CD14-positive monocyte (primary cell): ENCODE data around the gene PTGES3L. TPM values are rescaled to one million over a fixed set of nuclear protein-coding genes. Genes with fewer than 3 reads are reported as not detected.
A peak's percentile ranks its signal among the peaks of the same experiment; 100 is the strongest.

Experiments used
- DNase-seq, 3 donors: peaks; one replicate each; pipeline ENCODE4 v3.0.0-alpha.2; 2011 to 2022
- H2AFZ ChIP-seq: 2 replicates; pipeline ENCODE4 v1.6.0; 2012; ENCODE audit warnings: mild to moderate bottlenecking, low read depth, low read length, inconsistent platforms; ENCODE audit not compliant: insufficient read depth, poor library complexity, severe bottlenecking
- H3K27ac ChIP-seq, 2 donors: 1 replicate in 1 of 2; 2 replicates in 1 of 2; pipeline ENCODE4 v1.5.1; 2012 to 2013; ENCODE audit warnings: low read length in 2 of 2, control low read depth in 1 of 2, inconsistent platforms in 1 of 2, low read depth in 1 of 2, mild to moderate bottlenecking in 1 of 2
- H3K27me3 ChIP-seq, 2 donors: one replicate each; pipeline versions ENCODE4 v1.6.0 to v1.6.1; 2011 to 2013; ENCODE audit warnings: low read length in 2 of 2; ENCODE audit not compliant: control insufficient read depth in 2 of 2, insufficient read depth in 2 of 2
- H3K36me3 ChIP-seq, 2 donors: replicated peaks in 1 of 2; 1 replicate in 1 of 2; 2 replicates in 1 of 2; pipeline versions ENCODE4 v1.5.1 to v1.6.1; 2012 to 2013; ENCODE audit warnings: low read length in 2 of 2, control low read depth in 1 of 2, inconsistent platforms in 1 of 2, mild to moderate bottlenecking in 1 of 2; ENCODE audit not compliant: insufficient read depth in 2 of 2, control insufficient read depth in 1 of 2
- H3K4me1 ChIP-seq, 2 donors: 1 replicate in 1 of 2; 2 replicates in 1 of 2; pipeline versions ENCODE4 v1.5.1 to v1.6.1; 2012 to 2013; ENCODE audit warnings: low read length in 2 of 2, control low read depth in 1 of 2, inconsistent platforms in 1 of 2, mild to moderate bottlenecking in 1 of 2, moderate library complexity in 1 of 2; ENCODE audit not compliant: insufficient read depth in 2 of 2, control insufficient read depth in 1 of 2
- H3K4me2 ChIP-seq: replicated peaks from 2 replicates; pipeline ENCODE3; 2012; ENCODE audit warnings: low read length, moderate library complexity, mild to moderate bottlenecking; ENCODE audit not compliant: poor library complexity, severe bottlenecking; ENCODE audit errors: extremely low read depth
- H3K4me3 ChIP-seq, 3 experiments: fragments of 200-600 bp in 1 of 3; sonication (generic) in 1 of 3; replicated peaks in 1 of 3; 1 replicate in 2 of 3; 2 replicates in 1 of 3; pipeline ENCODE4 v1.5.1; 2011 to 2013; ENCODE audit warnings: low read length in 3 of 3, mild to moderate bottlenecking in 3 of 3, control low read depth in 2 of 3, low read depth in 2 of 3, inconsistent platforms in 1 of 3, moderate library complexity in 1 of 3
- H3K79me2 ChIP-seq: 2 replicates; pipeline ENCODE4 v1.6.0; 2012; ENCODE audit warnings: mild to moderate bottlenecking, control low read depth, inconsistent platforms, low read length, moderate library complexity; ENCODE audit not compliant: insufficient read depth
- H3K9ac ChIP-seq: 2 replicates; pipeline ENCODE4 v1.6.0; 2017; ENCODE audit warnings: low read length, mild to moderate bottlenecking; ENCODE audit not compliant: insufficient read depth, poor library complexity, severe bottlenecking
- H3K9me3 ChIP-seq, 2 donors: replicated peaks in 1 of 2; 1 replicate in 1 of 2; 2 replicates in 1 of 2; pipeline versions ENCODE4 v1.5.1 to v1.6.1; 2012 to 2013; ENCODE audit warnings: low read length in 2 of 2, control low read depth in 1 of 2; ENCODE audit not compliant: control insufficient read depth in 1 of 2, insufficient read depth in 1 of 2
- H4K20me1 ChIP-seq: 2 replicates; pipeline ENCODE4 v1.6.0; 2012; ENCODE audit warnings: mild to moderate bottlenecking, low read length, control low read depth, moderate library complexity; ENCODE audit not compliant: insufficient read depth
- H3K27ac Mint-ChIP-seq, 7 donors: one replicate each; pipeline ENCODE4 v1.8.0; 2020; ENCODE audit warnings: mild to moderate bottlenecking in 7 of 7, mixed read lengths in 7 of 7, moderate library complexity in 6 of 7, inconsistent platforms in 2 of 7
- H3K27me3 Mint-ChIP-seq, 3 donors: one replicate each; pipeline ENCODE4 v1.8.0; 2021 to 2022; ENCODE audit warnings: low read depth in 3 of 3, mild to moderate bottlenecking in 3 of 3, mixed read lengths in 3 of 3, moderate library complexity in 3 of 3, inconsistent platforms in 1 of 3
- H3K36me3 Mint-ChIP-seq, 2 donors: one replicate each; pipeline ENCODE4 v1.8.0; 2020; ENCODE audit warnings: mixed read lengths in 2 of 2, inconsistent platforms in 1 of 2, mild to moderate bottlenecking in 1 of 2
- H3K4me1 Mint-ChIP-seq: one replicate; pipeline ENCODE4 v1.8.0; 2020; ENCODE audit warnings: mild to moderate bottlenecking, mixed read lengths
- H3K4me3 Mint-ChIP-seq, 2 donors: one replicate each; pipeline ENCODE4 v1.8.0; 2020; ENCODE audit warnings: mild to moderate bottlenecking in 2 of 2, mixed read lengths in 2 of 2, moderate library complexity in 1 of 2
- H3K9me3 Mint-ChIP-seq, 7 donors: one replicate each; pipeline ENCODE4 v1.8.0; 2020 to 2022; ENCODE audit warnings: mixed read lengths in 7 of 7, mild to moderate bottlenecking in 6 of 7, moderate library complexity in 6 of 7, inconsistent platforms in 2 of 7
- WGBS: methylation state at CpG from one replicate; pipeline ENCODE4 v1.1.5; 2013; ENCODE audit warnings: missing lambda C conversion rate; ENCODE audit not compliant: insufficient coverage; 5-methylcytosine and 5-hydroxymethylcytosine counted together
- intact Hi-C, 2 donors: fragments of 100-400 bp; cut with micrococcal nuclease; formaldehyde crosslinking; loops; one replicate each; pipeline versions ENCODE4 v1.15.0 to v1.15.1; 2023
- polyA plus RNA-seq, 3 donors: library from polyadenylated mRNA; depleted of rRNA in 1 of 3; unstranded in 2 of 3; stranded (reverse) in 1 of 3; fragments of 300-500 nt in 2 of 3; fragments of >200 nt in 1 of 3; fragmentation: Illumina TruSeq in 2 of 3; gene quantifications; 1 replicate in 2 of 3; 2 replicates in 1 of 3; pipeline ENCODE4 v1.2.3, GENCODE V29; 2012 to 2021
- TF ChIP-seq, protein P1 (sequence below): fragments of 200-600 bp; IDR thresholded peaks from one replicate; pipeline ENCODE4 v1.8.0; 2022; ENCODE audit warnings: antibody characterized with exemption, mild to moderate bottlenecking

The PTGES3L gene
- polyA plus RNA-seq, 3 donors = 0.32 TPM; not detected in 2

DNA sequence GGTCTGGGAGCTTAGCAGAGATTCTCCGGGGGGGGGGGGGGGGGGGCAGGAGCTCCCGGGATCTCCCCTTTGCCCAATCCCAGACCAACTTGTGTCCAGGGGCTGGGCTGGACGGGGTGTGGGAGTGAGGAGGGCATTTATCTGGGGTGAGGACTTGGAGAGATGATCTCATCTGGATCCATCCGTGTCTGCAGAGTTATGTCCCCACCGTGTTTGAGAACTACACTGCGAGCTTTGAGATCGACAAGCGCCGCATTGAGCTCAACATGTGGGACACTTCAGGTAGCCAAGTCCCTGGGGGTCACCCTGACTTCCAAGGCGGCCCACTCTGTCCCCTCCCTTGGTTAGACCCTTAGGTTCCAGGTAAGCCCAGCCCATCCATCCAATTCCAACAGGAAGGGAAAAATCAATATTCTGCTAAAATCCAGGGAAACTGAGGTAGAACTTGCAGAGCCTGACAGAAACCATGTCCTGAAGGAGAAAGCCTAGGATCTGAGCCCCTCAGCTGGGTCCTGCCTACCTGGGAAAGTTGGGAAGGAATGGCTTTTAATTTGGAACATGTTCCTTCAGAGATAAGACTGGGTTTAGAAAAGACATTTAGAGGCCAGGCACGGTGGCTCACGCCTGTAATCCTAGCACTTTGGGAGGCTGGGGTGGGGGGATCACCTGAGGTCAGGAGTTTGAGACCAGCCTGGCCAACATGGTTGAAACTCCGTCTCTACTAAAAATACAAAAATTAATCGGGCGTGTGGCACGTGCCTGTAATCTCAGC is 46.1 kb upstream of the PTGES3L start:
- TF ChIP-seq, protein P1, sequence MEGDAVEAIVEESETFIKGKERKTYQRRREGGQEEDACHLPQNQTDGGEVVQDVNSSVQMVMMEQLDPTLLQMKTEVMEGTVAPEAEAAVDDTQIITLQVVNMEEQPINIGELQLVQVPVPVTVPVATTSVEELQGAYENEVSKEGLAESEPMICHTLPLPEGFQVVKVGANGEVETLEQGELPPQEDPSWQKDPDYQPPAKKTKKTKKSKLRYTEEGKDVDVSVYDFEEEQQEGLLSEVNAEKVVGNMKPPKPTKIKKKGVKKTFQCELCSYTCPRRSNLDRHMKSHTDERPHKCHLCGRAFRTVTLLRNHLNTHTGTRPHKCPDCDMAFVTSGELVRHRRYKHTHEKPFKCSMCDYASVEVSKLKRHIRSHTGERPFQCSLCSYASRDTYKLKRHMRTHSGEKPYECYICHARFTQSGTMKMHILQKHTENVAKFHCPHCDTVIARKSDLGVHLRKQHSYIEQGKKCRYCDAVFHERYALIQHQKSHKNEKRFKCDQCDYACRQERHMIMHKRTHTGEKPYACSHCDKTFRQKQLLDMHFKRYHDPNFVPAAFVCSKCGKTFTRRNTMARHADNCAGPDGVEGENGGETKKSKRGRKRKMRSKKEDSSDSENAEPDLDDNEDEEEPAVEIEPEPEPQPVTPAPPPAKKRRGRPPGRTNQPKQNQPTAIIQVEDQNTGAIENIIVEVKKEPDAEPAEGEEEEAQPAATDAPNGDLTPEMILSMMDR = no peak
- H3K27ac Mint-ChIP-seq = no peak overlapping the region
- Histone ChIP-seq H3K4me2 (no peak overlapping the region), H3K27me3 (peaks cover 0 to 15% of the 10 kb centered on the region in 2 donors), H2AFZ (no peak overlapping the region), H3K27ac (no peak overlapping the region), H3K9ac (no peak overlapping the region), H3K79me2 (peaks cover 9% of the 10 kb centered on the region), H3K4me1 (peaks cover 22 to 36% of the 10 kb centered on the region in 2 donors), H3K9me3 (no peaks in the 10 kb centered on the region), H3K4me3 (no peak overlapping the region), H4K20me1 (no peaks in the 10 kb centered on the region), H3K36me3 (no peaks in the 10 kb centered on the region)
- WGBS = 76% methylated on average over 7 of the region's 16 CpGs
- peaks cover 0 to 3% of the 10 kb centered on the region in 2 donors for H3K36me3 Mint-ChIP-seq
- peaks cover 33% of the 10 kb centered on the region for H3K4me1 Mint-ChIP-seq
- peaks cover 0 to 3% (median 0%) of the 10 kb centered on the region in 7 donors for H3K9me3 Mint-ChIP-seq
- DNase-seq = no peak
- H3K27me3 Mint-ChIP-seq = peaks cover 8 to 30% (median 16%) of the 10 kb centered on the region in 3 donors
- intact Hi-C loops = loop anchor here in 1 of 2 donors (10.0 kb wide), 2 partner anchors 99 to 149 kb away; partner anchors contain the start of genes BRCA1 and NBR1
- peak overlapping the region in 1 of 2 donors; percentile 58 for H3K4me3 Mint-ChIP-seq

DNA sequence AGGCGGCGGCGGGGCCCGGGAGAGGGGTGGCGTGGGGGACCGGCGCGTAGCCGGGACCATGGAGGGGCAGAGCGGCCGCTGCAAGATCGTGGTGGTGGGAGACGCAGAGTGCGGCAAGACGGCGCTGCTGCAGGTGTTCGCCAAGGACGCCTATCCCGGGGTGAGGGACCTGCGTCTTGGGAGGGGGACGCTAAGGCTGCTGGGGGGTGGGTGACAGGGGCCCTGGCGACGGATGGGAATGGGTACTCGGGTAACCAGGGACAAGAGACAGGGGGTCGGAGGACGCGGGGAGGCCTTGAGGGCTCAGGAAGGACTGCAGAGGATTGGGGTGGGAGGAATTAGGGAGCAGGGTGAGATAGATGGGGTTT is 45.4 kb upstream of the PTGES3L start:
- Mint-ChIP-seq H3K27ac (no peak overlapping the region), H3K4me1 (peaks cover 38% of the 10 kb centered on the region), H3K4me3 (peak overlapping the region; percentile 58 to 76), H3K27me3 (peaks cover 8 to 30% (median 16%) of the 10 kb centered on the region in 3 donors), H3K36me3 (peaks cover 0 to 3% of the 10 kb centered on the region in 2 donors), H3K9me3 (peaks cover 0 to 3% (median 0%) of the 10 kb centered on the region in 7 donors)
- H3K4me3 ChIP-seq = no peak overlapping the region
- intact Hi-C loops = loop anchor here in 1 of 2 donors (10.0 kb wide), 2 partner anchors 100 to 150 kb away; partner anchors contain the start of genes BRCA1 and NBR1
- H2AFZ ChIP-seq = no peak overlapping the region
- peak overlapping the region; percentile 96 for H3K4me2 ChIP-seq
- no peaks in the 10 kb centered on the region for H4K20me1 ChIP-seq
- no peaks in the 10 kb centered on the region for H3K36me3 ChIP-seq
- H3K79me2 ChIP-seq = peaks cover 12% of the 10 kb centered on the region
- no peak overlapping the region for H3K27ac ChIP-seq
- H3K4me1 ChIP-seq = peaks cover 29 to 42% of the 10 kb centered on the region in 2 donors
- WGBS = 9% methylated on average over 27 of the region's 27 CpGs
- DNase-seq = no peak
- no peak overlapping the region for H3K9ac ChIP-seq
- TF ChIP-seq, protein P1 = no peak
- H3K27me3 ChIP-seq = peaks cover 0 to 15% of the 10 kb centered on the region in 2 donors
- H3K9me3 ChIP-seq = no peaks in the 10 kb centered on the region
